K562 (cell line): ENCODE data around the gene KCND1. TPM values are rescaled to one million over a fixed set of nuclear protein-coding genes. Genes with fewer than 3 reads are reported as not detected.

Experiments used
- ATAC-seq: fragments of 200-7000 bp; cut with Tn5 transposase; 3 replicates; pipeline ENCODE4 v1.9.1; 2020; ENCODE audit warnings: moderate library complexity
- BruUV-seq: library from RNA; stranded (reverse); fragments of 400-500 nt; replicated peaks from 2 replicates; lab custom pipeline; 2021; lab: Mats Ljungman, UMichigan
- CTCF ChIA-PET: fragments of 300-600 bp; formaldehyde crosslinking; extraction: SDS; loops from one replicate; lab custom pipeline; 2021; ENCODE audit warnings: low intra/inter-chr PET ratio; lab: Yijun Ruan, JAX
- POLR2A ChIA-PET: fragments of 300-600, 350-650 bp; sonication (Branson Sonifier 250); formaldehyde crosslinking; extraction: SDS; loops from one replicate; lab custom pipeline; 2021; ENCODE audit warnings: antibody characterized with exemption, inconsistent platforms; lab: Yijun Ruan, JAX
- DNase-seq, 4 experiments: peaks; one replicate each; pipeline versions ENCODE4 v3.0.0 to v3.0.0-alpha.2; 2011 to 2018; ENCODE audit warnings: low spot score in 3 of 4, mixed read lengths in 3 of 4; ENCODE audit errors: extremely low read depth in 1 of 4
- FAIRE-seq: peaks from 2 replicates; lab custom pipeline; 2011; peaks lifted over from hg19 to GRCh38; lab: Jason Lieb, UNC
- H2AFZ ChIP-seq: 2 replicates; pipeline ENCODE4 v1.6.0; 2011; ENCODE audit warnings: low read depth, low read length, control low read depth, inconsistent platforms
- H3K27ac ChIP-seq: fragments of 200-600 bp; 3 replicates; pipeline ENCODE4 v1.8.0; 2011; ENCODE audit warnings: low read depth, mild to moderate bottlenecking, control low read depth, inconsistent platforms, low read length, moderate library complexity, mixed read lengths; ENCODE audit errors: extremely low read depth
- H3K27me3 ChIP-seq, 2 experiments: fragments of 300-600 bp in 1 of 2; 2 replicates in 1 of 2; 3 replicates in 1 of 2; pipeline versions ENCODE4 v1.6.0 to v1.8.0; 2011; ENCODE audit warnings: inconsistent platforms in 2 of 2, low read length in 2 of 2, mild to moderate bottlenecking in 1 of 2, mixed read lengths in 1 of 2, moderate library complexity in 1 of 2; ENCODE audit not compliant: control insufficient read depth in 2 of 2, insufficient read depth in 2 of 2
- H3K36me3 ChIP-seq: fragments of 300-600 bp; 3 replicates; pipeline ENCODE4 v1.8.0; 2011; ENCODE audit warnings: mild to moderate bottlenecking, low read length, inconsistent platforms; ENCODE audit not compliant: control insufficient read depth, insufficient read depth
- H3K4me1 ChIP-seq, 2 experiments: fragments of 200-600 bp in 1 of 2; replicated peaks in 1 of 2; 2 replicates in 1 of 2; 3 replicates in 1 of 2; pipeline versions ENCODE4 v1.5.1 to v1.8.0; 2011; ENCODE audit warnings: inconsistent platforms in 2 of 2, low read length in 2 of 2, mild to moderate bottlenecking in 1 of 2, mixed read lengths in 1 of 2, moderate library complexity in 1 of 2; ENCODE audit not compliant: control insufficient read depth in 2 of 2, insufficient read depth in 2 of 2
- H3K4me2 ChIP-seq: 2 replicates; pipeline ENCODE4 v1.6.1; 2011; ENCODE audit warnings: low read length, control low read depth, inconsistent platforms, mixed read lengths; ENCODE audit not compliant: insufficient read depth
- H3K4me3 ChIP-seq: fragments of 200-600 bp; sonication (generic), shearing (Covaris generic); 2 replicates; pipeline ENCODE4 v1.5.1; 2016; ENCODE audit warnings: control low read depth, inconsistent platforms
- H3K79me2 ChIP-seq: fragments of 200-600 bp; 3 replicates; pipeline ENCODE4 v1.8.0; 2011; ENCODE audit warnings: low read length, inconsistent platforms; ENCODE audit not compliant: control insufficient read depth, insufficient read depth
- H3K9ac ChIP-seq, 2 experiments: 2 replicates each; pipeline versions ENCODE4 v1.6.0 to v1.6.1; 2011; ENCODE audit warnings: low read depth in 2 of 2, low read length in 2 of 2, control low read depth in 1 of 2, inconsistent platforms in 1 of 2, mild to moderate bottlenecking in 1 of 2, mixed read lengths in 1 of 2; ENCODE audit not compliant: insufficient read depth in 1 of 2
- H3K9me1 ChIP-seq: one replicate; pipeline ENCODE4 v1.6.0; 2011; ENCODE audit warnings: inconsistent platforms, mild to moderate bottlenecking, low read length, moderate library complexity; ENCODE audit not compliant: control insufficient read depth, insufficient read depth
- H3K9me3 ChIP-seq: replicated peaks from 2 replicates; pipeline ENCODE4 v1.5.1; 2011; ENCODE audit warnings: low read depth, low read length, inconsistent platforms; ENCODE audit not compliant: control insufficient read depth, insufficient read depth
- H4K20me1 ChIP-seq: replicated peaks from 2 replicates; pipeline ENCODE4 v1.6.1; 2011; ENCODE audit warnings: low read length, inconsistent platforms, mixed read lengths; ENCODE audit not compliant: control insufficient read depth, insufficient read depth
- CREM ChIP-seq: IDR thresholded peaks from 2 replicates; pipeline ENCODE4 v1.6.1; 2014; ENCODE audit warnings: antibody characterized with exemption, low read depth
- EP300 ChIP-seq: IDR thresholded peaks from 2 replicates; pipeline ENCODE4 v1.6.1; 2012; ENCODE audit warnings: low read length, improper control_type of control experiment
- ETV5 ChIP-seq: sonication (generic); formaldehyde crosslinking; IDR thresholded peaks from 2 replicates; pipeline ENCODE4 v1.4.0; 2020; ENCODE audit warnings: low read depth, mild to moderate bottlenecking, missing genetic modification reagents
- MBD2 ChIP-seq: sonication (generic); IDR thresholded peaks from 2 replicates; pipeline ENCODE4 v1.6.1; 2016; ENCODE audit warnings: low read depth, borderline replicate concordance
- MEF2D ChIP-seq: conservative IDR thresholded peaks from 2 replicates; pipeline ENCODE4 v1.6.1; 2016; ENCODE audit warnings: low read depth, missing genetic modification characterization, missing compliant biosample characterization
- MYC ChIP-seq, 2 experiments: fragments of 250-450 bp in 1 of 2; sonication (Bioruptor Pico) in 1 of 2; IDR thresholded peaks; 2 replicates each; pipeline versions ENCODE4 v1.5.1 to v1.6.1; 2012 to 2021; ENCODE audit warnings: low read depth in 2 of 2, borderline replicate concordance in 1 of 2, improper control_type of control experiment in 1 of 2, low read length in 1 of 2, mild to moderate bottlenecking in 1 of 2, moderate library complexity in 1 of 2
- NFATC3 ChIP-seq: fragments of 450-650 bp; IDR thresholded peaks from 2 replicates; pipeline ENCODE4 v1.6.1; 2017; ENCODE audit warnings: mild to moderate bottlenecking
- SREBF2 ChIP-seq: sonication (generic); formaldehyde crosslinking; IDR thresholded peaks from 2 replicates; pipeline ENCODE4 v1.4.0; 2020; ENCODE audit warnings: mild to moderate bottlenecking, missing genetic modification reagents
- TEAD1 ChIP-seq, 2 experiments: fragments of 450-650 bp in 1 of 2; sonication (generic) in 1 of 2; formaldehyde crosslinking; IDR thresholded peaks; 2 replicates each; pipeline versions ENCODE4 v1.4.0 to v1.8.0; 2020 to 2022; ENCODE audit warnings: mild to moderate bottlenecking in 2 of 2, missing genetic modification reagents in 1 of 2
- WGBS: fragments of 100-300 bp; shearing (Covaris generic); methylation state at CpG from one replicate; pipeline ENCODE4 v1.1.6; 2016; ENCODE audit warnings: low coverage, mixed read lengths; ENCODE audit not compliant: insufficient coverage; ENCODE audit errors: missing lambda C conversion rate; 5-methylcytosine and 5-hydroxymethylcytosine counted together
- in situ Hi-C: fragments of 300-500 bp; cut with MboI; formaldehyde crosslinking; loops from 4 replicates; pipeline ENCODE4 v1.15.0; 2018; ENCODE audit warnings: inconsistent platforms, mixed read lengths
- intact Hi-C: fragments of 100-400 bp; cut with micrococcal nuclease; formaldehyde crosslinking; loops from 2 replicates; pipeline ENCODE4 v1.14.2; 2022
- polyA plus RNA-seq, 8 experiments: library from polyadenylated mRNA; depleted of rRNA in 4 of 8; stranded (reverse) in 5 of 8; unstranded in 3 of 8; fragments of >200 nt; fragmentation: Nextera tagmentation in 2 of 8; fragmentation: Illumina TruSeq in 1 of 8; extraction: Ambion mirVana in 2 of 8; extraction: Trizol in 1 of 8; gene quantifications; 2 replicates each; pipeline versions ENCODE4 v1.2.1 to v1.2.3, GENCODE V29; 2011 to 2014; ENCODE audit warnings: inconsistent platforms in 1 of 8, missing spikeins in 1 of 8
- total RNA-seq, 7 experiments: library from RNA; depleted of rRNA in 6 of 7; stranded (reverse); fragments of >200 nt in 6 of 7; fragmentation: Illumina TruSeq in 2 of 7; extraction: Trizol in 2 of 7; gene quantifications; 2 replicates each; pipeline versions ENCODE4 v1.2.1 to v1.2.3, GENCODE V29; 2011 to 2021; ENCODE audit warnings: low replicate concordance in 1 of 7
- TF ChIP-seq, protein P1 (sequence below): fragments of 450-650 bp; IDR thresholded peaks from 2 replicates; pipeline ENCODE4 v1.6.1; 2018; ENCODE audit warnings: mild to moderate bottlenecking, low read depth; ENCODE audit not compliant: partially characterized antibody

Gene KCND1
- total and polyA plus RNA-seq, 9 of the 15 experiments (the other 6 are each of a cell fraction or from before 2014, with no cell fraction given), result 0.06 to 0.83 (median 0.39) TPM; not detected in 1

DNA sequence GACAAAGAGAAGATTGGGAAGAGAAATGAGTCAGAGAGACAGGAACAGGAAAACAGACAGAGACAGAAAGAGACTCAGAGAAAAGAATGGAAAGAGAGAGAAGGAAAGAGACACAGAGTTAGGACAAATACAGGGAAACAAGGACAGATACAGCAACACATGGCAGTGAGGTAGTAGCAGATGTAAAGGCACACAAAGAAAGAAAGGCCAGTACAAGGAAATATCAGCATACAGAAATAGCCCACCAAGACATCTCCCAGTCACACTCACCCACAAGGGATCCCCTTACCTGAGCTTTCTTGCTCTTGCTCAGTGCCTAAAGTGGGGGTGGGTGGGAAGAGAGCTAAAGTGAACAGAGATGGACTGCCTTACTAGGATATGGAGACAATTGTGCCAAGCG, 26.2 kb upstream of the KCND1 start:
- DNase-seq, result no peak
- Histone ChIP-seq H3K9me1 (no peaks in the 10 kb centered on the region), H3K4me1 (peaks cover under 1 to 3% of the 10 kb centered on the region in 2 experiments; a peak in 2 of 5 replicates), H4K20me1 (no peaks in the 10 kb centered on the region), H3K4me2 (no peak overlapping the region), H3K9ac (no peak overlapping the region), H2AFZ (no peak overlapping the region), H3K79me2 (peaks cover 18% of the 10 kb centered on the region), H3K27me3 (no peaks in the 10 kb centered on the region), H3K27ac (no peak overlapping the region), H3K36me3 (peaks cover 47% of the 10 kb centered on the region; the same call in 2 of the 3 replicates), H3K9me3 (no peaks in the 10 kb centered on the region), H3K4me3 (no peak overlapping the region)
- intact Hi-C loops (no loop called here), in situ Hi-C loops (no loop called here)
- CTCF ChIA-PET, result no interaction called here
- no peak for TF ChIP-seq MBD2
- no peak for TF ChIP-seq MEF2D (tag)
- no peak for TF ChIP-seq NFATC3
- TF ChIP-seq, protein P1, sequence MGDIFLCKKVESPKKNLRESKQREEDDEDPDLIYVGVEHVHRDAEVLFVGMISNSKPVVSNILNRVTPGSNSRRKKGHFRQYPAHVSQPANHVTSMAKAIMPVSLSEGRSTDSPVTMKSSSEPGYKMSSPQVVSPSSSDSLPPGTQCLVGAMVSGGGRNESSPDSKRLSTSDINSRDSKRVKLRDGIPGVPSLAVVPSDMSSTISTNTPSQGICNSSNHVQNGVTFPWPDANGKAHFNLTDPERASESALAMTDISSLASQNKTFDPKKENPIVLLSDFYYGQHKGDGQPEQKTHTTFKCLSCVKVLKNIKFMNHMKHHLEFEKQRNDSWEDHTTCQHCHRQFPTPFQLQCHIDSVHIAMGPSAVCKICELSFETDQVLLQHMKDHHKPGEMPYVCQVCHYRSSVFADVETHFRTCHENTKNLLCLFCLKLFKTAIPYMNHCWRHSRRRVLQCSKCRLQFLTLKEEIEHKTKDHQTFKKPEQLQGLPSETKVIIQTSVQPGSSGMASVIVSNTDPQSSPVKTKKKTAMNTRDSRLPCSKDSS, result no peak
- no peak for TF ChIP-seq SREBF2
- no peak for TF ChIP-seq ETV5 (CRISPR knock-in tag)
- TF ChIP-seq EP300, result no peak
- no peak for TF ChIP-seq CREM
- TF ChIP-seq TEAD1 (CRISPR knock-in tag; IDR thresholded peaks at IDR 0.05), result no peak
- no peak for TF ChIP-seq MYC (IDR thresholded peaks at IDR 0.05; ENCODE audit: low read depth, low read length)
- TF ChIP-seq MYC (CRISPR knock-in tag; IDR thresholded peaks at IDR 0.05; ENCODE audit: borderline replicate concordance, low read depth), result no peak
- BruUV-seq, result no TSS peak
- POLR2A ChIA-PET, result no interaction called here
- FAIRE-seq, result no peak
- no peak for ATAC-seq
- 38% methylated on average over 1 of the region's 1 CpG for WGBS
